ENCODE data around the gene FZD8.

DNA sequence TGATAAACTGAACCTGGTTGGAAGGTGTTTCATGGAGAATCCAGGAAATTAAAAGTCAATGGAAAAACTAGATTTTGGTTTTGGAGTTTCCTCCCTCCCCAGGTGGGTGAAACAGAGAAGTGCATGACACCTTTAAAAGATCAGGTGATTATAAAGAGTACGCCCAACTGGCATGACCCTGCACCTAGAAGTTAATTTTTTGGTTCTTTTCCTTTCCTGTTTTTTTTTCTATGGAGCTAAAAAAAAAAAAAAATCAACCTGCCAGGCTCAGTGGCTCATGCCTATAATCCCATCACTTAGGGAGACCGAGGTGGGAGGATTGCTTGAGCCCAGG, 29.0 kb downstream of the FZD8 start:
- TF ChIP-seq EZH2 (IDR thresholded peaks at IDR 0.05) (no peak), POLR2AphosphoS5 (IDR thresholded peaks at IDR 0.05; ENCODE audit: borderline replicate concordance, low read depth, low read length) (no peak)

Measured in SK-N-MC (cell line).